H9 (cell line): ENCODE data around the gene HOXC12. TPM values are rescaled to one million over a fixed set of nuclear protein-coding genes. Genes with fewer than 3 reads are reported as not detected.

Experiments used
- DNase-seq: peaks from one replicate; pipeline ENCODE4 v3.0.0-alpha.2; 2017
- H2AFZ ChIP-seq: one replicate; pipeline ENCODE4 v1.6.1; 2013; ENCODE audit warnings: mild to moderate bottlenecking, low read length, control low read depth, moderate library complexity
- H2AK5ac ChIP-seq: 2 replicates; pipeline ENCODE4 v1.6.1; 2013; ENCODE audit warnings: low read length, control low read depth, mixed read lengths; ENCODE audit not compliant: insufficient read length
- H2BK120ac ChIP-seq: one replicate; pipeline ENCODE4 v1.6.1; 2013; ENCODE audit warnings: low read depth, mild to moderate bottlenecking, low read length, control low read depth, inconsistent platforms; ENCODE audit not compliant: poor library complexity, severe bottlenecking
- H2BK12ac ChIP-seq: 2 replicates; pipeline ENCODE4 v1.6.1; 2013; ENCODE audit warnings: low read length, control low read depth, mixed read lengths, low read depth; ENCODE audit not compliant: insufficient read length
- H2BK15ac ChIP-seq: 2 replicates; pipeline ENCODE4 v1.6.1; 2013; ENCODE audit warnings: low read depth, low read length, control low read depth
- H2BK20ac ChIP-seq: one replicate; pipeline ENCODE4 v1.6.1; 2013; ENCODE audit warnings: low read depth, mild to moderate bottlenecking, low read length, control low read depth, inconsistent platforms; ENCODE audit not compliant: poor library complexity, severe bottlenecking
- H2BK5ac ChIP-seq: 2 replicates; pipeline ENCODE4 v1.6.1; 2013; ENCODE audit warnings: low read length, control low read depth, mixed read lengths; ENCODE audit not compliant: insufficient read length
- H3K14ac ChIP-seq: 2 replicates; pipeline ENCODE4 v1.6.1; 2013; ENCODE audit warnings: low read length, control low read depth; ENCODE audit not compliant: insufficient read depth
- H3K18ac ChIP-seq: 2 replicates; pipeline ENCODE4 v1.6.1; 2013; ENCODE audit warnings: low read depth, mild to moderate bottlenecking, mixed read lengths, low read length, control low read depth; ENCODE audit not compliant: insufficient read length
- H3K23ac ChIP-seq: 2 replicates; pipeline ENCODE4 v1.6.1; 2013; ENCODE audit warnings: low read length, control low read depth, mixed read lengths, low read depth; ENCODE audit not compliant: insufficient read length
- H3K23me2 ChIP-seq: 2 replicates; pipeline ENCODE4 v1.6.1; 2013; ENCODE audit warnings: low read depth, mild to moderate bottlenecking, mixed read lengths, low read length, control low read depth; ENCODE audit not compliant: insufficient read length, poor library complexity, severe bottlenecking
- H3K27ac ChIP-seq: 2 replicates; pipeline ENCODE4 v1.5.1; 2013; ENCODE audit warnings: low read length, control low read depth, mixed read lengths, low read depth; ENCODE audit not compliant: insufficient read length
- H3K27me3 ChIP-seq: 2 replicates; pipeline ENCODE4 v1.6.1; 2013; ENCODE audit warnings: low read length, control low read depth, inconsistent platforms; ENCODE audit not compliant: insufficient read depth
- H3K4ac ChIP-seq: 2 replicates; pipeline ENCODE4 v1.6.1; 2013; ENCODE audit warnings: low read depth, mild to moderate bottlenecking, control low read depth, inconsistent platforms, low read length, moderate library complexity
- H3K4me1 ChIP-seq: 2 replicates; pipeline ENCODE4 v1.6.1; 2013; ENCODE audit warnings: low read length, control low read depth, inconsistent platforms; ENCODE audit not compliant: insufficient read depth
- H3K4me2 ChIP-seq: 2 replicates; pipeline ENCODE4 v1.6.1; 2013; ENCODE audit warnings: low read length, control low read depth, mixed read lengths; ENCODE audit not compliant: insufficient read length, insufficient read depth
- H3K56ac ChIP-seq: 2 replicates; pipeline ENCODE4 v1.6.1; 2013; ENCODE audit warnings: low read depth, mild to moderate bottlenecking, mixed read lengths, low read length, control low read depth; ENCODE audit not compliant: insufficient read length
- H3K79me1 ChIP-seq: 2 replicates; pipeline ENCODE4 v1.6.1; 2013; ENCODE audit warnings: low read depth, mild to moderate bottlenecking, moderate library complexity, low read length, control low read depth, inconsistent platforms; ENCODE audit not compliant: insufficient read depth, poor library complexity, severe bottlenecking
- H3K79me2 ChIP-seq: 2 replicates; pipeline ENCODE4 v1.6.1; 2013; ENCODE audit warnings: low read length, control low read depth, inconsistent platforms; ENCODE audit not compliant: insufficient read depth
- H3K9ac ChIP-seq: 2 replicates; pipeline ENCODE4 v1.6.1; 2013; ENCODE audit warnings: low read length, control low read depth, mixed read lengths; ENCODE audit not compliant: insufficient read length; ENCODE audit errors: extremely low read depth
- H3K9me3 ChIP-seq: one replicate; pipeline ENCODE4 v1.6.1; 2013; ENCODE audit warnings: low read depth, low read length, inconsistent platforms; ENCODE audit not compliant: control insufficient read depth
- H3T11ph ChIP-seq: one replicate; pipeline ENCODE4 v1.6.1; 2013; ENCODE audit warnings: mild to moderate bottlenecking, low read length, control low read depth, inconsistent platforms
- H4K20me1 ChIP-seq: one replicate; pipeline ENCODE4 v1.6.1; 2013; ENCODE audit not compliant: control insufficient read depth, insufficient read length, insufficient read depth
- H4K5ac ChIP-seq: 2 replicates; pipeline ENCODE4 v1.6.1; 2013; ENCODE audit warnings: low read depth, mild to moderate bottlenecking, mixed read lengths, low read length, control low read depth; ENCODE audit not compliant: insufficient read length
- H4K8ac ChIP-seq: replicated peaks from 2 replicates; pipeline ENCODE4 v1.6.1; 2013; ENCODE audit warnings: low read length, control low read depth, mixed read lengths, low read depth; ENCODE audit not compliant: insufficient read length
- H4K91ac ChIP-seq: 2 replicates; pipeline ENCODE4 v1.6.1; 2013; ENCODE audit warnings: low read depth, mild to moderate bottlenecking, moderate library complexity, mixed read lengths, low read length, control low read depth; ENCODE audit not compliant: insufficient read length
- H3K27ac Mint-ChIP-seq, 3 experiments: 2 replicates in 2 of 3; 3 replicates in 1 of 3; pipeline ENCODE4 v1.8.0; 2020 to 2021; ENCODE audit warnings: mixed read lengths in 3 of 3, mild to moderate bottlenecking in 1 of 3, moderate library complexity in 1 of 3
- H3K27me3 Mint-ChIP-seq: 2 replicates; pipeline ENCODE4 v1.8.0; 2021; ENCODE audit warnings: low read depth, mild to moderate bottlenecking, moderate library complexity, mixed read lengths
- H3K36me3 Mint-ChIP-seq, 3 experiments: 2 replicates in 2 of 3; 3 replicates in 1 of 3; pipeline ENCODE4 v1.8.0; 2020 to 2021; ENCODE audit warnings: low read depth in 3 of 3, mixed read lengths in 3 of 3; ENCODE audit not compliant: insufficient read depth in 1 of 3
- H3K4me1 Mint-ChIP-seq, 2 experiments: 2 replicates each; pipeline ENCODE4 v1.8.0; 2020; ENCODE audit warnings: mixed read lengths in 2 of 2
- H3K4me3 Mint-ChIP-seq, 2 experiments: 2 replicates in 1 of 2; 3 replicates in 1 of 2; pipeline ENCODE4 v1.8.0; 2020 to 2021; ENCODE audit warnings: mild to moderate bottlenecking in 2 of 2, mixed read lengths in 2 of 2, moderate library complexity in 1 of 2
- H3K9me3 Mint-ChIP-seq, 2 experiments: 2 replicates in 1 of 2; 3 replicates in 1 of 2; pipeline ENCODE4 v1.8.0; 2020; ENCODE audit warnings: mild to moderate bottlenecking in 2 of 2, mixed read lengths in 2 of 2, moderate library complexity in 1 of 2
- WGBS: extraction: QIAGEN DNeasy Blood & Tissue Kit; methylation state at CpG from one replicate; pipeline ENCODE4 v1.1.7; 2013; ENCODE audit warnings: missing lambda C conversion rate, low lambda C conversion rate, mixed read lengths; ENCODE audit not compliant: insufficient read length; ENCODE audit errors: extremely low coverage; 5-methylcytosine and 5-hydroxymethylcytosine counted together
- total RNA-seq: library from RNA; stranded (reverse); gene quantifications from 2 replicates; pipeline ENCODE4 v1.2.1, GENCODE V29; 2021
- TF ChIP-seq, protein P1 (sequence below): fragments of 200-600 bp; sonication (generic); conservative IDR thresholded peaks from 3 replicates; pipeline ENCODE4 v1.8.0; 2021; ENCODE audit warnings: antibody characterized with exemption, mild to moderate bottlenecking

Gene HOXC12
- total RNA-seq, 1 experiment from 2014 or later, result not detected

DNA sequence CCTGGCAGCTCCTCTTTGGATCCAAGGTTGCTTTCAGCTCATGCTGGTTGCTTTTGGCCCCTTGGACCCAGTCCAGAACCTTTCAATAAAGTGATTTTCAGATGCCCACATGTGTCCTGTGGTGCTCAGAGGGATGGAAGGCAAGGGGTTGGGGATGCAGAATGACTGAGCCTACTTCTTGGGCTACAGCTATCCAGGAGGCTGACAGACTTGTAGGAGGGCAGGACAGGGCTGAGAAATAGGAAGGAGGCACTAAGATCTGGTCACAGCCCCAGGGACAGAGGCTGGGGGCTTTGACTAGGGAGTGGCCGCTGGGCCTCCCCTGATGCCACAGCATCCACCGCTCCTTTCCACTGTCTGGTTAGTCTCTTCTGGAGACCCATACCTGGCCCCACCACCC, 17.0 kb downstream of the HOXC12 start:
- H2BK12ac ChIP-seq, result no peak overlapping the region
- no peaks in the 10 kb centered on the region for H3K79me1 ChIP-seq
- H3K4me3 Mint-ChIP-seq, result no peak overlapping the region
- H2BK5ac ChIP-seq, result no peak overlapping the region
- TF ChIP-seq, protein P1, sequence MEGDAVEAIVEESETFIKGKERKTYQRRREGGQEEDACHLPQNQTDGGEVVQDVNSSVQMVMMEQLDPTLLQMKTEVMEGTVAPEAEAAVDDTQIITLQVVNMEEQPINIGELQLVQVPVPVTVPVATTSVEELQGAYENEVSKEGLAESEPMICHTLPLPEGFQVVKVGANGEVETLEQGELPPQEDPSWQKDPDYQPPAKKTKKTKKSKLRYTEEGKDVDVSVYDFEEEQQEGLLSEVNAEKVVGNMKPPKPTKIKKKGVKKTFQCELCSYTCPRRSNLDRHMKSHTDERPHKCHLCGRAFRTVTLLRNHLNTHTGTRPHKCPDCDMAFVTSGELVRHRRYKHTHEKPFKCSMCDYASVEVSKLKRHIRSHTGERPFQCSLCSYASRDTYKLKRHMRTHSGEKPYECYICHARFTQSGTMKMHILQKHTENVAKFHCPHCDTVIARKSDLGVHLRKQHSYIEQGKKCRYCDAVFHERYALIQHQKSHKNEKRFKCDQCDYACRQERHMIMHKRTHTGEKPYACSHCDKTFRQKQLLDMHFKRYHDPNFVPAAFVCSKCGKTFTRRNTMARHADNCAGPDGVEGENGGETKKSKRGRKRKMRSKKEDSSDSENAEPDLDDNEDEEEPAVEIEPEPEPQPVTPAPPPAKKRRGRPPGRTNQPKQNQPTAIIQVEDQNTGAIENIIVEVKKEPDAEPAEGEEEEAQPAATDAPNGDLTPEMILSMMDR, result no peak
- no peaks in the 10 kb centered on the region for H3K79me2 ChIP-seq
- no peak overlapping the region for H2BK120ac ChIP-seq
- H3K23me2 ChIP-seq, result no peaks in the 10 kb centered on the region
- no peak overlapping the region for H3K27ac Mint-ChIP-seq
- H2BK15ac ChIP-seq, result no peak overlapping the region
- H3K18ac ChIP-seq, result no peak overlapping the region
- H3K56ac ChIP-seq, result no peak overlapping the region
- no peak overlapping the region for H4K5ac ChIP-seq
- H3T11ph ChIP-seq, result no peak overlapping the region
- no peak overlapping the region for H2AK5ac ChIP-seq
- no peak overlapping the region for H2BK20ac ChIP-seq
- H3K9me3 Mint-ChIP-seq, result peaks cover 8% of the 10 kb centered on the region in 2 experiments; a peak in 4 of 5 replicates
- H3K4me1 Mint-ChIP-seq, result peaks cover 14 to 22% of the 10 kb centered on the region in 2 experiments
- WGBS, result no CpG with 5 or more reads among the region's 2 CpGs
- no peak for DNase-seq
- no peak overlapping the region for H2AFZ ChIP-seq
- no peak overlapping the region for H4K8ac ChIP-seq
- no peak overlapping the region for H3K9ac ChIP-seq
- H4K20me1 ChIP-seq, result no peaks in the 10 kb centered on the region
- H3K4ac ChIP-seq, result no peak overlapping the region
- no peaks in the 10 kb centered on the region for H3K9me3 ChIP-seq
- no peak overlapping the region for H3K23ac ChIP-seq
- H4K91ac ChIP-seq, result no peak overlapping the region
- H3K27me3 Mint-ChIP-seq, result peaks cover 100% of the 10 kb centered on the region
- no peak overlapping the region for H3K14ac ChIP-seq
- H3K4me2 ChIP-seq, result no peak overlapping the region
- H3K4me1 ChIP-seq, result no peaks in the 10 kb centered on the region
- peaks cover 0 to 8% (median 3%) of the 10 kb centered on the region in 3 experiments; a peak in 3 of 7 replicates for H3K36me3 Mint-ChIP-seq
- no peak overlapping the region for H3K27ac ChIP-seq
- H3K27me3 ChIP-seq, result peaks cover 99% of the 10 kb centered on the region
